HepG2 (cell line): ENCODE results near the gene FXYD4. TPM values are rescaled to one million over a fixed set of nuclear protein-coding genes. Genes with fewer than 3 reads are reported as not detected.

Source experiments
- ATAC-seq: fragments of 200-7000 bp; cut with Tn5 transposase; 3 replicates; pipeline ENCODE4 v1.9.1; 2020; ENCODE audit warnings: mild to moderate bottlenecking, moderate library complexity
- BruUV-seq: library from RNA; stranded (reverse); fragments of 400-500 nt; replicated peaks from 2 replicates; lab custom pipeline; 2021; lab: Mats Ljungman, UMichigan
- CTCF ChIA-PET: fragments of 300-600 bp; formaldehyde crosslinking; extraction: SDS; loops from one replicate; lab custom pipeline; 2021; ENCODE audit warnings: low total read pairs, inconsistent platforms, low intra/inter-chr PET ratio; lab: Yijun Ruan, JAX
- POLR2A ChIA-PET: fragments of 350-600 bp; sonication (Branson Sonifier 250); formaldehyde crosslinking; loops from one replicate; lab custom pipeline; 2020; ENCODE audit warnings: antibody characterized with exemption, inconsistent platforms; lab: Yijun Ruan, JAX
- DNase-seq: peaks from one replicate; pipeline ENCODE4 v3.0.0-alpha.2; 2015; ENCODE audit warnings: low spot score
- FAIRE-seq: peaks from 3 replicates; lab custom pipeline; 2011; peaks lifted over from hg19 to GRCh38; lab: Jason Lieb, UNC
- H2AFZ ChIP-seq: one replicate; pipeline ENCODE4 v1.6.1; 2011; ENCODE audit warnings: low read length, inconsistent platforms
- H3K27ac ChIP-seq: fragments of 300-600 bp; 3 replicates; pipeline ENCODE4 v1.8.0; 2011; ENCODE audit warnings: mixed run types, mild to moderate bottlenecking, mixed read lengths, low read length, inconsistent platforms; ENCODE audit not compliant: insufficient read depth; ENCODE audit errors: extremely low read length
- H3K27me3 ChIP-seq, 2 experiments: fragments of 200-600 bp in 1 of 2; 2 replicates in 1 of 2; 3 replicates in 1 of 2; pipeline versions ENCODE4 v1.6.0 to v1.8.0; 2011; ENCODE audit warnings: low read length in 2 of 2, mild to moderate bottlenecking in 2 of 2, moderate library complexity in 2 of 2, inconsistent platforms in 1 of 2; ENCODE audit not compliant: insufficient read depth in 2 of 2, control insufficient read depth in 1 of 2
- H3K36me3 ChIP-seq, 2 experiments: fragments of 200-600 bp in 1 of 2; replicated peaks in 1 of 2; 2 replicates in 1 of 2; 3 replicates in 1 of 2; pipeline versions ENCODE4 v1.5.1 to v1.8.0; 2011; ENCODE audit warnings: low read length in 2 of 2, inconsistent platforms in 1 of 2; ENCODE audit not compliant: insufficient read depth in 2 of 2, control insufficient read depth in 1 of 2
- H3K4me1 ChIP-seq: 2 replicates; pipeline ENCODE4 v1.5.1; 2012; ENCODE audit warnings: low read length, inconsistent platforms; ENCODE audit not compliant: insufficient read depth
- H3K4me2 ChIP-seq: 2 replicates; pipeline ENCODE4 v1.6.0; 2011; ENCODE audit warnings: low read depth, low read length, inconsistent platforms
- H3K4me3 ChIP-seq, 3 experiments: fragments of 200-600 bp in 1 of 3; sonication (generic), shearing (Covaris generic) in 1 of 3; replicated peaks in 1 of 3; 2 replicates each; pipeline ENCODE4 v1.5.1; 2011 to 2016; ENCODE audit warnings: low read length in 3 of 3, inconsistent platforms in 2 of 3, low read depth in 2 of 3, mild to moderate bottlenecking in 2 of 3, control low read depth in 1 of 3, mixed read lengths in 1 of 3; ENCODE audit not compliant: insufficient read depth in 1 of 3
- H3K79me2 ChIP-seq: one replicate; pipeline ENCODE4 v1.6.1; 2011; ENCODE audit warnings: low read length, inconsistent platforms; ENCODE audit not compliant: insufficient read depth
- H3K9ac ChIP-seq: 2 replicates; pipeline ENCODE4 v1.6.0; 2011; ENCODE audit warnings: mild to moderate bottlenecking, low read depth, low read length, inconsistent platforms; ENCODE audit not compliant: insufficient read depth
- H3K9me3 ChIP-seq: 2 replicates; pipeline ENCODE4 v1.5.1; 2012; ENCODE audit warnings: mild to moderate bottlenecking, low read length
- H4K20me1 ChIP-seq: 2 replicates; pipeline ENCODE4 v1.6.0; 2011; ENCODE audit warnings: inconsistent platforms, mild to moderate bottlenecking, low read length, moderate library complexity; ENCODE audit not compliant: insufficient read depth
- AKAP8 ChIP-seq: sonication (generic); formaldehyde crosslinking; IDR thresholded peaks from 2 replicates; pipeline ENCODE4 v1.5.1; 2020; ENCODE audit warnings: mild to moderate bottlenecking, missing genetic modification reagents
- ARID3A ChIP-seq: IDR thresholded peaks from 2 replicates; pipeline ENCODE4 v1.6.1; 2012; ENCODE audit warnings: low read depth, low read length, improper control_type of control experiment
- CEBPG ChIP-seq: IDR thresholded peaks from 2 replicates; pipeline ENCODE4 v1.6.1; 2016
- CHD2 ChIP-seq: IDR thresholded peaks from 2 replicates; pipeline ENCODE4 v1.6.1; 2011; ENCODE audit warnings: low read depth, low read length, improper control_type of control experiment
- CHD4 ChIP-seq: fragments of 200-600 bp; sonication (generic); IDR thresholded peaks from 2 replicates; pipeline ENCODE4 v1.7.0; 2017; ENCODE audit warnings: mild to moderate bottlenecking, low read length, borderline replicate concordance
- EP300 ChIP-seq, 3 experiments: sonication (generic) in 1 of 3; formaldehyde crosslinking in 1 of 3; IDR thresholded peaks; 2 replicates each; pipeline versions ENCODE4 v1.5.1 to v1.6.1; 2011 to 2020; ENCODE audit warnings: low read depth in 2 of 3, low read length in 2 of 3, borderline replicate concordance in 1 of 3, improper control_type of control experiment in 1 of 3, mild to moderate bottlenecking in 1 of 3, missing genetic modification reagents in 1 of 3, moderate library complexity in 1 of 3
- KLF15 ChIP-seq: sonication (generic); formaldehyde crosslinking; IDR thresholded peaks from 2 replicates; pipeline ENCODE4 v1.8.1; 2023; ENCODE audit warnings: borderline replicate concordance, mild to moderate bottlenecking, inconsistent platforms, missing genetic modification reagents, mixed read lengths
- NR2C2 ChIP-seq: sonication (generic); formaldehyde crosslinking; IDR thresholded peaks from 2 replicates; pipeline ENCODE4 v1.4.0; 2020; ENCODE audit warnings: missing genetic modification reagents, mild to moderate bottlenecking, moderate library complexity, borderline replicate concordance
- NR2F6 ChIP-seq, 2 experiments: IDR thresholded peaks; 2 replicates each; pipeline ENCODE4 v1.6.1; 2016; ENCODE audit warnings: antibody characterized with exemption in 1 of 2, mild to moderate bottlenecking in 1 of 2
- POGZ ChIP-seq: sonication (generic); formaldehyde crosslinking; IDR thresholded peaks from 2 replicates; pipeline ENCODE4 v1.4.0; 2020; ENCODE audit warnings: mild to moderate bottlenecking, missing genetic modification reagents
- RBM22 ChIP-seq: fragments of 200-400 bp; formaldehyde crosslinking; optimal IDR thresholded peaks from 2 replicates; pipeline ENCODE3; 2017; ENCODE audit warnings: mild to moderate bottlenecking, low read length, moderate library complexity
- RCOR2 ChIP-seq: IDR thresholded peaks from 2 replicates; pipeline ENCODE4 v1.6.1; 2016; ENCODE audit warnings: missing biosample characterization, missing genetic modification reagents
- RELA ChIP-seq: sonication (generic); formaldehyde crosslinking; IDR thresholded peaks from 2 replicates; pipeline ENCODE4 v1.4.0; 2020; ENCODE audit warnings: missing genetic modification reagents
- RXRB ChIP-seq: IDR thresholded peaks from 2 replicates; pipeline ENCODE4 v1.6.1; 2016; ENCODE audit warnings: borderline replicate concordance, missing genetic modification reagents, missing compliant biosample characterization
- THAP11 ChIP-seq: IDR thresholded peaks from 2 replicates; pipeline ENCODE4 v1.6.1; 2016; ENCODE audit warnings: missing biosample characterization, missing genetic modification reagents
- ZFP41 ChIP-seq: sonication (generic); formaldehyde crosslinking; IDR thresholded peaks from 2 replicates; pipeline ENCODE4 v1.4.0; 2020; ENCODE audit warnings: mild to moderate bottlenecking, missing genetic modification reagents, borderline replicate concordance
- ZNF569 ChIP-seq: sonication (generic); formaldehyde crosslinking; IDR thresholded peaks from 2 replicates; pipeline ENCODE4 v1.5.0; 2020; ENCODE audit warnings: mild to moderate bottlenecking, missing genetic modification reagents, moderate library complexity, borderline replicate concordance
- ZNF772 ChIP-seq: sonication (generic); formaldehyde crosslinking; IDR thresholded peaks from 2 replicates; pipeline ENCODE4 v1.5.0; 2020; ENCODE audit warnings: mild to moderate bottlenecking, missing genetic modification reagents
- WGBS: methylation state at CpG from one replicate; pipeline ENCODE4 v1.1.6; 2017; ENCODE audit warnings: low lambda C conversion rate; 5-methylcytosine and 5-hydroxymethylcytosine counted together
- in situ Hi-C: cut with HindIII; loops from 2 replicates; pipeline ENCODE4 v1.10.0; 2017; ENCODE audit warnings: low pct_unique_long_range_greater_than_20kb; ENCODE audit not compliant: extremely low pct_ligation_motif_present
- intact Hi-C: fragments of 100-400 bp; cut with micrococcal nuclease; formaldehyde crosslinking; loops from one replicate; pipeline ENCODE4 v1.10.0; 2022; ENCODE audit not compliant: unreplicated experiment
- polyA plus RNA-seq, 8 experiments: library from polyadenylated mRNA; depleted of rRNA in 3 of 8; stranded (reverse) in 7 of 8; unstranded in 1 of 8; fragments of >200 nt; fragmentation: Illumina TruSeq in 4 of 8; extraction: Trizol in 4 of 8; gene quantifications; 2 replicates each; pipeline versions ENCODE4 v1.2.1 to v1.2.3, GENCODE V29; 2011 to 2016; ENCODE audit warnings: low read depth in 4 of 8, missing spikeins in 1 of 8, mixed read lengths in 1 of 8; ENCODE audit not compliant: insufficient read depth in 1 of 8
- total RNA-seq, 5 experiments: library from RNA; depleted of rRNA; stranded (reverse); fragments of >200 nt; fragmentation: Illumina TruSeq; extraction: Trizol; gene quantifications; 2 replicates each; pipeline ENCODE4 v1.2.3, GENCODE V29; 2016; ENCODE audit warnings: low read depth in 1 of 5

FXYD4 gene
- total and polyA plus RNA-seq, 2 of the 13 experiments (the other 11 are each of a cell fraction or from before 2014, with no cell fraction given) = not detected

GRCh38 chr10:43421201-43421507, 49.7 kb downstream of the FXYD4 start (continued):
- TF ChIP-seq ZNF772 (CRISPR knock-in tag) (no peak), EP300 (IDR thresholded peaks at IDR 0.05; ENCODE audit: low read depth in 2 of 2, low read length in 2 of 2) (no peak), EP300 (CRISPR knock-in tag; IDR thresholded peaks at IDR 0.05; ENCODE audit: borderline replicate concordance) (no peak; the same call in 1 of the 2 replicates), RBM22 (no peak), THAP11 (CRISPR knock-in tag) (no peak), RXRB (CRISPR knock-in tag) (no peak), RCOR2 (CRISPR knock-in tag) (0 out of 2 replicates have a peak, but pooled peaks have one; percentile 2), ARID3A (no peak), RELA (CRISPR knock-in tag) (no peak)

GRCh38 chr10:43421519-43421918, 50.1 kb downstream of the FXYD4 start:
- FAIRE-seq (no peak), ATAC-seq (no peak), DNase-seq (no peak)
- no peaks in the 10 kb centered on the region for H3K79me2 ChIP-seq
- TSS peak; percentile 92 for BruUV-seq
- intact Hi-C loops = loop anchor here (1.0 kb wide), 1 partner anchor 25 kb away; no protein-coding TSS in a partner anchor
- peaks cover 70% of the 10 kb centered on the region for H3K4me1 ChIP-seq
- H3K4me3 ChIP-seq = peak overlapping the region in 1 of 3 experiments; percentile 64; a peak in 3 of 6 replicates
- in situ Hi-C loops = loop anchor here (25.0 kb wide), 1 partner anchor 1541 kb away; the partner anchor contains the start of gene RASSF4
- H3K36me3 ChIP-seq = no peaks in the 10 kb centered on the region
- no peaks in the 10 kb centered on the region for H3K27me3 ChIP-seq
- no peaks in the 10 kb centered on the region for H3K9me3 ChIP-seq
- no peak for TF ChIP-seq ZFP41
- no peak for TF ChIP-seq NR2C2 (CRISPR knock-in tag)
- TF ChIP-seq CEBPG (CRISPR knock-in tag) = no peak
- no peak for TF ChIP-seq CHD2
- no peak for TF ChIP-seq AKAP8 (CRISPR knock-in tag)
- TF ChIP-seq NR2F6 (IDR thresholded peaks at IDR 0.05) = no peak
- TF ChIP-seq NR2F6 (CRISPR knock-in tag; IDR thresholded peaks at IDR 0.05) = no peak
- TF ChIP-seq POGZ (CRISPR knock-in tag) = no peak
- TF ChIP-seq KLF15 (CRISPR knock-in tag) = no peak
- 0 out of 2 replicates have a peak, but pooled peaks have one; percentile 17 for TF ChIP-seq ZNF569 (CRISPR knock-in tag)
- TF ChIP-seq CHD4 = peak; percentile 25; the same call in 1 of the 2 replicates
- TF ChIP-seq, all 625 proteins: peak for 2
- 45% methylated on average over 6 of the region's 6 CpGs for WGBS
- peak overlapping the region; percentile 87 for H3K4me2 ChIP-seq
- peak overlapping the region; percentile 99 for H3K27ac ChIP-seq
- POLR2A ChIA-PET = interaction anchor here (0.9 to 4.9 kb wide), 5 partner anchors 10 to 24 kb away, joined by 3 to 39 read pairs (median 19); partner anchors contain the start of genes HNRNPF and ZNF487
- peak overlapping the region; percentile 81 for H3K9ac ChIP-seq
- no peaks in the 10 kb centered on the region for H4K20me1 ChIP-seq
- CTCF ChIA-PET = interaction anchor here (1.4 kb wide), 1 partner anchor 15 kb away, joined by 3 read pairs; the partner anchor contains the start of gene ZNF487
- H2AFZ ChIP-seq = no peak overlapping the region
